ENCODE data around the gene ZNF654.
"Not testable (repeated sequence)": the region's sequence is repeated elsewhere in the genome, so short reads cannot be mapped to it uniquely, and the experiment has no call there.

Gene ZNF654

DNA sequence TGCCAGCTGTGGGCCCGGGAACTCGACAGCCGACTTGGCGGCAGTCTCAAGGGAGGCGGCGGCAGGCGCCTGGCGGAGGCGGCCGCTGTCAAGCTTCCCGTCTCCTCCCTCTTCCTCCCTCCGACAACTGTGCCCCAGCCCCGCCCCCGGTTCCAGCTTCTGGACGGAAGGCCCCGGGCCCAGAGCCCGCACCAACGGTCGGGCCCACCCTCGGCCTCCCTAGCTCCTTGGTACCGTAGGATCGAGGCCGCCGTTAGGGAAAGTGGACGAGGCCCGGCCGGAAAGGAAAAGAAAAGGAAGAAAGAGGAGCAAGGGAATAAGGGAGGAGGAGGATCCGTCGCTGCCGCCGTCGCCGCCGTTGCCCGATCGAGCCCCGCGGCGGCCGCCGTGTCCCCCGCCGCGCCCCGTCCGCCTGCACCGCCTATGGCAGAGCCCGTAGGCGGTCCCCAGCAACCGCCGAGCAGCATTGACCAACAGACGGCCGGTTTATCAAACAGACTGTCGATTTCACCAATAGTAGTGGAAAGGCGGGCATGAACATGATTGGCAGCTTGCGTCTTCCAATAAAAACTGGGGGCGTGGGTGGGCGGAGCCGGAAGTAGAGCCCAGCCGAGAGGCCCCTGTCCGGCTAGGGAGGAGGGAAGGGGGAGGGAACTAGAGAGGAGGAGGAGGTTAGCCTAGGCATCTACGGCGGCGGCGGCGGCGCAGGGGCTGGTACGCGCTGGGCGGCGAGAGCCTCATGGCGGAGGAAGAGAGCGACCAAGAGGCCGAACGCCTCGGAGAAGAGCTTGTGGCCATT is at the start of gene ZNF654, which contains the start of gene CGGBP1:
Gene ZNF654, plus strand, starts transcription at position 675 of the 799 bp plus-strand sequence. Its CDS starts 65 bp downstream, at position 740.
Gene CGGBP1, minus strand, starts transcription at position 425 of the 799 bp plus-strand sequence. CDS start 3,029 bp downstream, outside the sequence.
- peak; percentile 98 for DNase-seq

DNA sequence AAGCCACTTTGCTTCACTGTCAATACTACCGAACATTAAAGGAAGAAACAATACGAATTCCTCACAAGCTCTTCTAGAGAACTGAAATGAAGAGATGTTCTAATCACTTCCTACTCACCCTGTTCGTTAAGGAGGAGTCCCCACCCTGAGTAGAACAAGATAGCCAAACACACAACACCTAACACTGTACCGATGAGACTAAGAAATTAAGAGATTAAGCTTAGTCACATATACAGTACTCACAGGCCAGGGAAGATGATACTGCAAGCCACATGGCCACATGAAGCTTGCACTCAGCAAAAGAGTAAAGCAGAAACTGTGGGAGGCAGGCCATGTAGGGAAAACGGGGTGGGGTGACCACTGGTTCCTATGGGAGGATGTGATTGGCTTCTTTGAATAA is 48.2 kb upstream of the ZNF654 start:
- no peak for DNase-seq

GRCh38 chr3:88013592-88013991 is 45.5 kb upstream of the ZNF654 start:
- DNase-seq = no peak

DNA sequence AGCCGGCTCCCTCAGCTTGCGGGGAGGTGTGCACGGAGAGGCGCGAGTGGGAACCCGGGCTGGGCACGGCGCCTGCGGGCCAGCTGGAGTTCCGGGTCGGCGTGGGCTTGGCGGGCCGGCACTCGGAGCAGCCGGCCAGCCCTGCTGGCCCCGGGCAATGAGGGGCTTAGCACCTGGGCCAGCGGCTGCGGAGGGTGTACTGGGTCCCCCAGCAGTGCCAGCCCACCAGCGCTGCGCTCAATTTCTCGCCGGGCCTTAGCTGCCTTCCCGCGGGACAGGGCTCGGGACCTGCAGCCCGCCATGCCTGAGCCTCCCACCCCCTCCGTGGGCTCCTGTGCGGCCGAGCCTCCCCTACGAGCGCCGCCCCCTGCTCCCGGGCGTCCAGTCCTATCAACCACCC is 43.4 kb upstream of the ZNF654 start:
- not testable (repeated sequence) for DNase-seq

GRCh38 chr3:88019024-88019423 is 40.0 kb upstream of the ZNF654 start:
- DNase-seq = no peak

DNA sequence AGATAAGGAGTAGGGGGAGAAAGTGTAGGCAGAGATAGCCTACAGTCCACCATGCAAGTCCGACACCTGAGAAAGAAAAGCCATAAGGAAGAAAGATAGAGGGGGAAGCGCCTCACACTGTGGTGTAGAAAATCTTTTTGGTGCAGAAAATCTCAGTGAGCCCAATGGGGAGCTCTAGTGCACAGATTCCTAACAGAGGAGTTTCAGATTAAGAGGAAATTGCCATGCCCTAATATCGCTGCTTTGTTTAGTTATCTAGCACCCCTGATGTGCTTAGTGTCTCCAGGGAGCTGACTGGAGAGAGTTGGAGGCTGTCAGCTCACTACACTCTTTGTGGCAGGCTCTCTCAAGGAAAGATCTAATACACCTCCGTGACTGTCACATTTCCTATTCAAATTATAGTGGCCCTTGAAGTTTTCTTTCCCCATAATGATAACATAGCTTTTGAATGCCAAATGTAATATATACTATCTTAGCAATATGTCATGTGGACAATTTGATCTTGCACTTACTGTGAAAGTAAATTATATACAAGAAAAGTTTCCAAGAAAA is 34.0 kb upstream of the ZNF654 start:
- DNase-seq = no peak

- DNase-seq = no peak
Observed at GRCh38 chr3:88028876-88029275, 30.2 kb upstream of the ZNF654 start.

DNA sequence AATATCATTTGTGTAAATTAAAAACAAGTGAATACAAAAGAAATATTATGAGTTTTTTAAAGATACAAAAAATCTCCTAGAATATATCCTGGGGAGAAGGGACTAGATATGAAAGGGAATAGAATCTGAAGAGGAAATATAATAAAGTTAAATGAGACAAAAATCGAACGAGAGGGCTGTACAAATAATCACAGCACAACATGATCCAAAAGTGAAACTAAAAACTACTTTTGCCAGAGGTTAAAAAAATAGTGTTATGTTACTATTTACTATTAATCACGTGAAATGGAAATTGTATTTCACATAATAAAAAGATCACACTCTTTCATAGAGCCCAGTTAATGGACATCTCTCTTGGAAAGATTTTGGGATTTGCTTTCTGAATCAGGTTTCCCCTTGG is 28.8 kb upstream of the ZNF654 start:
- no peak for DNase-seq

DNA sequence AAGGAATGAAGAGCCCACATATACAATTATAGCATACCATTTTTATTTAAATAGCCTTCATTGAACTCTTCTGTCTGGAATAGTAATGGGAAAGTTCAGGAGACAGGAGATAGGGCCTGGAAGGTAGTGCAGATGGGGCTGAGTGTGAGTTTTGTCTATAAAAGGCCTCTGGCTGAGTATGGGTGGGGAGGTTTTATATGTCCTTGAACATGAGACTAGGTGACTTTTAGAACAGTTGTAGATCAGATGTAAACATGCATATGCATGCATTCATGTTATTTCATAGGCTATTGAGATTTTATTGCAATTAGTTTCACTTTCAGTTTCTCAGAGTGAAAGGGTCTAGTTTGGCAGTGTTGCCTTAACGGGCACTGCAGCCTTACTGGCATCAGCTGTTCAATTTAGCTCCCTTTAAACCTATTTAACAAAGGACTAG is 27.4 kb upstream of the ZNF654 start:
- no peak for DNase-seq

DNA sequence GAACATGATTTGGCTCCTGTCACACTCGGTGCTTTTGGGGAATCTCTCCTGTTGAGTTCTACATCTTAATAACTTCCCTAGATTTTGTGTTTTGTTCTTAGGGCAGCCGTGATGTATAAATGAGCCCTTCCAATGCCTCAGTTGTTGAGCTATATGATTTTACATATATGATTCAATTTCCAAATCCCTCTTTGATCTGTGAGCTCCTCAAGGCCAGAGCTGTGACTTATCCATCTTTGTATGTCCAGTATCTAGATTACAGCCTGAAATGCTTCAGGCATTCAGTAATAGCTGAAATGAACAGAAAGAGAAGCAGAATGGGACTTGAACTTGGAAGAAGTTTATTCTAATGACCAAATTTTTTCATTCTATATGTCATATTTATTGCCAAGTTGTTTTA is 26.8 kb upstream of the ZNF654 start:
- no peak for DNase-seq

GRCh38 chr3:88033079-88033478 is 26.0 kb upstream of the ZNF654 start:
- DNase-seq = no peak

DNA sequence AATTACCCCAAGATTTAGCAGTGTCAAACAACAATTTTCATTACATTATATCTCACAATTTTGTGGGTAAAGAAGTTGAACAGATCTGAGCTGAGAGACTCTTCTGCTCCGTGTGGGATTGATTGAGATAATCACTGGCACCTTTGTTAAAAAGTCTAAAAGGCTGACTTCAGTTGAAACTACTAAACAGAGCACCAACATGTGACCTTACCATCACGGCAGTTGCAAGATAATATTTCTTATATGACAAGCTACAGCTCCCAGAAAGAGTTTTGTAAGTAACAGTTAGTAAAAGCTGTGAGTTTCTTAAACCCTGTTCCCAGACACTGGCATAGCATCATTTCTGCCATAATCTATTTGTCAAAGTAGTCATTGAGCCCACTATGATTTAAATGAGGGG is 25.2 kb upstream of the ZNF654 start:
- DNase-seq = no peak

DNA sequence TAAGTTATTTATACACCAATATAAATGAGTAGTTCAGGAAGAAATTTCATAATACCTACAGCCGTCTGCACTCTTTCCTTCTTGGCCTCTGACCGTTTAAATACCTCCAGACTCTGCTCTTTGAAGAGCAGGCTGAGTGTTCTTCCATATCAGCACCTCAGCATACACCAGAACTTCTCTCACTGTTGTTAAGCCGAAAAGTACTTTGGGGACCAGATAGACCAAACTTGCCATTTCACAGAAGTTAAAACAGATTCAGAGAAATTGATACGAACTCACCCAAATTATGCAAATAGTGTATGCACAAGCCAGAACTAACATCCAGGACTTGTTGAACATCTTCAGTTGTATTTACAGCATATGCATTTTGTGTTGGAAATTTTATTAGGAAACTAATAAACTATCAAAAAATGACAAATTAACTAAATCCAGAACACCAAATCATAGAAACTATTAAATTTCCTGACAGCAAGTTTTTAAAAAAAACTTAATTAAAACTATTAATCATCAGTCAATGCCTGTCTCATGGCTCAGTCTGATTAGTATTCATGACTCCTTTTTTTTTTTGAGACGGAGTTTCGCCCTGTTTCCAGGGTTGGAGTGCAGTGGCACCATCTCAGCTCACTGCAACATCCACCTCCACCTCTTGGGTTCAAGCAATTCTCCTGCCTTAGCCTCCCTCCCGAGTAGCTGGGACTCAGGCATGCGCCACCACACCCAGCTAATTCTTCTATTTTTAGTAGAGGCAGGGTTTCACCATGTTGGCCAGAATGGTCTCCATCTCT is 24.4 kb upstream of the ZNF654 start:
- DNase-seq = no peak

GRCh38 chr3:88036221-88036620 is 22.8 kb upstream of the ZNF654 start:
- DNase-seq = no peak

DNA sequence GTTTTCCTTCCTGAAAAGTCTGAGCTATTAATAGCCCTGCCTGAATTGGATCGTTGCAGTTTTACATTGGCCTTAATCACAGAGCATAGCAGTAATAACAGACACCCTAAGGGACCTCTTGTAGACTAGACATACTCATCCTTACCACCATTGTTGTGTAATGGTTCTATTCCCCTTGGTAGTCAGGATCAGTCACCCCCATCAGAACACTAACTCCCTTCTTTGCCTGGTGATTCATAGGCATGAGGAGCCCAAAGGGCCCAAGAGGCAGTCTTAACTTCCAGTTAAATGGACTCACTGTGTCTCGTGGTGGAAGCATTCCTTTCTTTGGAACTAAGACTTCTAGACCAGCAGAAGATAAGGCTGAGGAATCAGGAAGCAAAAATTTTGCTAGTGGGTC is 20.5 kb upstream of the ZNF654 start:
- DNase-seq = no peak

- DNase-seq = no peak
Observed at GRCh38 chr3:88040529-88040928, 18.5 kb upstream of the ZNF654 start.

GRCh38 chr3:88041005-88041404 is 18.1 kb upstream of the ZNF654 start:
- DNase-seq = no peak

GRCh38 chr3:88044411-88044810 is 14.6 kb upstream of the ZNF654 start:
- DNase-seq = no peak

GRCh38 chr3:88046766-88047165 is 12.3 kb upstream of the ZNF654 start:
- DNase-seq = no peak

DNA sequence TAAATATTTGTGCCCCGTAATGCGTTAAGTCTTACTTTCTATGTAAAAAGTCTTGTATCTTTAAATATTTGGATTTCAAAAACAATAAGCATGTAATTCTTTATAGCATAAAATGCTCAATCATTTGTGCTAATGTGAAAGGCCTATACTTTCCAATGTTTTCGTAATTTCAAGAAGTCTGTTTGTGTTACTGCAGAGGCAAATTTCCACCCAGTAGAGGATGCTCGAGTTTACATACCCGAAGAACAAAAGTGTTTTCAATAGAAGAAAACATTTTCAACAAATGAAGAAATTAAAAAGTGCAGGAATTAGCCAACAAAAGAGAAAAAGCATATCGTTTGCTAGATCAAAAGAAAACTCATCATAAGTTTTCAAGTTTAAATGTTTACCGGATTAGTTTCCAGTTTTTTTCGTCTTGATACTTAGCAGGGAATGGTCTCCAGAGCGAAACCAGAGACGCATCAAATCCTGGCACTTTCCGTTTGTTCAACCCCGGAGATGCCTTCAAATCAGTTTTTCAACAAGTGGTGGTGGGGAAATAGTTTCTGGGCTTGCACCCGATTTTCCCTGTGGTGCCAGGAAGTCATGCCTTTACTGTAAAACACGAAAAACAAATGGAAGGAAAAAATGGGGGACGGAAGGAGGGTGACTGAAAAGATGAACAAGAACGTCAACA is 1.3 kb upstream of the ZNF654 start:
- DNase-seq = no peak

DNA sequence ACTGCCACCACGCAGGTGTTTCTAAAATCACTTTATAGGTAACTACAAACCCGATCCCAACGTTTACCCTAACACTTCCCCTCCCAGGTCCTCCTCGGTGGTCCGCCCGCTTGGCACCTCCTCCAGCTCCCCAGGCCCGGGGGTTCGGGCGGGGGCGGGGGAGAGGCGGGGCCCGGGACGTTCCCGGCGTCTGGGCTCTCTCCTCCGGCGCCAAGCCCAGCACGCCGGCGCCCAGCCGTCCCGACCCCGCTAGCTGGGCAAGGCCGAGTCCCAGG is 812 bp upstream of the ZNF654 start:
- no peak for DNase-seq

- no peak for DNase-seq
Observed at GRCh38 chr3:88059380-88060170, 520 bp downstream of the ZNF654 start.

GRCh38 chr3:88061746-88062145 is 2.7 kb downstream of the ZNF654 start:
- DNase-seq = no peak
